H9 (cell line): ENCODE results near the gene ARHGEF17. TPM values are rescaled to one million over a fixed set of nuclear protein-coding genes. Genes with fewer than 3 reads are reported as not detected.

Experiments used
- DNase-seq: peaks from one replicate; pipeline ENCODE4 v3.0.0-alpha.2; 2017
- H2AFZ ChIP-seq: one replicate; pipeline ENCODE4 v1.6.1; 2013; ENCODE audit warnings: mild to moderate bottlenecking, low read length, control low read depth, moderate library complexity
- H2AK5ac ChIP-seq: 2 replicates; pipeline ENCODE4 v1.6.1; 2013; ENCODE audit warnings: low read length, control low read depth, mixed read lengths; ENCODE audit not compliant: insufficient read length
- H2BK120ac ChIP-seq: one replicate; pipeline ENCODE4 v1.6.1; 2013; ENCODE audit warnings: low read depth, mild to moderate bottlenecking, low read length, control low read depth, inconsistent platforms; ENCODE audit not compliant: poor library complexity, severe bottlenecking
- H2BK12ac ChIP-seq: 2 replicates; pipeline ENCODE4 v1.6.1; 2013; ENCODE audit warnings: low read length, control low read depth, mixed read lengths, low read depth; ENCODE audit not compliant: insufficient read length
- H2BK15ac ChIP-seq: 2 replicates; pipeline ENCODE4 v1.6.1; 2013; ENCODE audit warnings: low read depth, low read length, control low read depth
- H2BK20ac ChIP-seq: one replicate; pipeline ENCODE4 v1.6.1; 2013; ENCODE audit warnings: low read depth, mild to moderate bottlenecking, low read length, control low read depth, inconsistent platforms; ENCODE audit not compliant: poor library complexity, severe bottlenecking
- H2BK5ac ChIP-seq: 2 replicates; pipeline ENCODE4 v1.6.1; 2013; ENCODE audit warnings: low read length, control low read depth, mixed read lengths; ENCODE audit not compliant: insufficient read length
- H3K14ac ChIP-seq: 2 replicates; pipeline ENCODE4 v1.6.1; 2013; ENCODE audit warnings: low read length, control low read depth; ENCODE audit not compliant: insufficient read depth
- H3K18ac ChIP-seq: 2 replicates; pipeline ENCODE4 v1.6.1; 2013; ENCODE audit warnings: low read depth, mild to moderate bottlenecking, mixed read lengths, low read length, control low read depth; ENCODE audit not compliant: insufficient read length
- H3K23ac ChIP-seq: 2 replicates; pipeline ENCODE4 v1.6.1; 2013; ENCODE audit warnings: low read length, control low read depth, mixed read lengths, low read depth; ENCODE audit not compliant: insufficient read length
- H3K23me2 ChIP-seq: 2 replicates; pipeline ENCODE4 v1.6.1; 2013; ENCODE audit warnings: low read depth, mild to moderate bottlenecking, mixed read lengths, low read length, control low read depth; ENCODE audit not compliant: insufficient read length, poor library complexity, severe bottlenecking
- H3K27ac ChIP-seq: 2 replicates; pipeline ENCODE4 v1.5.1; 2013; ENCODE audit warnings: low read length, control low read depth, mixed read lengths, low read depth; ENCODE audit not compliant: insufficient read length
- H3K27me3 ChIP-seq: 2 replicates; pipeline ENCODE4 v1.6.1; 2013; ENCODE audit warnings: low read length, control low read depth, inconsistent platforms; ENCODE audit not compliant: insufficient read depth
- H3K4ac ChIP-seq: 2 replicates; pipeline ENCODE4 v1.6.1; 2013; ENCODE audit warnings: low read depth, mild to moderate bottlenecking, control low read depth, inconsistent platforms, low read length, moderate library complexity
- H3K4me1 ChIP-seq: 2 replicates; pipeline ENCODE4 v1.6.1; 2013; ENCODE audit warnings: low read length, control low read depth, inconsistent platforms; ENCODE audit not compliant: insufficient read depth
- H3K4me2 ChIP-seq: 2 replicates; pipeline ENCODE4 v1.6.1; 2013; ENCODE audit warnings: low read length, control low read depth, mixed read lengths; ENCODE audit not compliant: insufficient read length, insufficient read depth
- H3K56ac ChIP-seq: 2 replicates; pipeline ENCODE4 v1.6.1; 2013; ENCODE audit warnings: low read depth, mild to moderate bottlenecking, mixed read lengths, low read length, control low read depth; ENCODE audit not compliant: insufficient read length
- H3K79me1 ChIP-seq: 2 replicates; pipeline ENCODE4 v1.6.1; 2013; ENCODE audit warnings: low read depth, mild to moderate bottlenecking, moderate library complexity, low read length, control low read depth, inconsistent platforms; ENCODE audit not compliant: insufficient read depth, poor library complexity, severe bottlenecking
- H3K79me2 ChIP-seq: 2 replicates; pipeline ENCODE4 v1.6.1; 2013; ENCODE audit warnings: low read length, control low read depth, inconsistent platforms; ENCODE audit not compliant: insufficient read depth
- H3K9ac ChIP-seq: 2 replicates; pipeline ENCODE4 v1.6.1; 2013; ENCODE audit warnings: low read length, control low read depth, mixed read lengths; ENCODE audit not compliant: insufficient read length; ENCODE audit errors: extremely low read depth
- H3K9me3 ChIP-seq: one replicate; pipeline ENCODE4 v1.6.1; 2013; ENCODE audit warnings: low read depth, low read length, inconsistent platforms; ENCODE audit not compliant: control insufficient read depth
- H3T11ph ChIP-seq: one replicate; pipeline ENCODE4 v1.6.1; 2013; ENCODE audit warnings: mild to moderate bottlenecking, low read length, control low read depth, inconsistent platforms
- H4K20me1 ChIP-seq: one replicate; pipeline ENCODE4 v1.6.1; 2013; ENCODE audit not compliant: control insufficient read depth, insufficient read length, insufficient read depth
- H4K5ac ChIP-seq: 2 replicates; pipeline ENCODE4 v1.6.1; 2013; ENCODE audit warnings: low read depth, mild to moderate bottlenecking, mixed read lengths, low read length, control low read depth; ENCODE audit not compliant: insufficient read length
- H4K8ac ChIP-seq: replicated peaks from 2 replicates; pipeline ENCODE4 v1.6.1; 2013; ENCODE audit warnings: low read length, control low read depth, mixed read lengths, low read depth; ENCODE audit not compliant: insufficient read length
- H4K91ac ChIP-seq: 2 replicates; pipeline ENCODE4 v1.6.1; 2013; ENCODE audit warnings: low read depth, mild to moderate bottlenecking, moderate library complexity, mixed read lengths, low read length, control low read depth; ENCODE audit not compliant: insufficient read length
- H3K27ac Mint-ChIP-seq, 3 experiments: 2 replicates in 2 of 3; 3 replicates in 1 of 3; pipeline ENCODE4 v1.8.0; 2020 to 2021; ENCODE audit warnings: mixed read lengths in 3 of 3, mild to moderate bottlenecking in 1 of 3, moderate library complexity in 1 of 3
- H3K27me3 Mint-ChIP-seq: 2 replicates; pipeline ENCODE4 v1.8.0; 2021; ENCODE audit warnings: low read depth, mild to moderate bottlenecking, moderate library complexity, mixed read lengths
- H3K36me3 Mint-ChIP-seq, 3 experiments: 2 replicates in 2 of 3; 3 replicates in 1 of 3; pipeline ENCODE4 v1.8.0; 2020 to 2021; ENCODE audit warnings: low read depth in 3 of 3, mixed read lengths in 3 of 3; ENCODE audit not compliant: insufficient read depth in 1 of 3
- H3K4me1 Mint-ChIP-seq, 2 experiments: 2 replicates each; pipeline ENCODE4 v1.8.0; 2020; ENCODE audit warnings: mixed read lengths in 2 of 2
- H3K4me3 Mint-ChIP-seq, 2 experiments: 2 replicates in 1 of 2; 3 replicates in 1 of 2; pipeline ENCODE4 v1.8.0; 2020 to 2021; ENCODE audit warnings: mild to moderate bottlenecking in 2 of 2, mixed read lengths in 2 of 2, moderate library complexity in 1 of 2
- H3K9me3 Mint-ChIP-seq, 2 experiments: 2 replicates in 1 of 2; 3 replicates in 1 of 2; pipeline ENCODE4 v1.8.0; 2020; ENCODE audit warnings: mild to moderate bottlenecking in 2 of 2, mixed read lengths in 2 of 2, moderate library complexity in 1 of 2
- WGBS: extraction: QIAGEN DNeasy Blood & Tissue Kit; methylation state at CpG from one replicate; pipeline ENCODE4 v1.1.7; 2013; ENCODE audit warnings: missing lambda C conversion rate, low lambda C conversion rate, mixed read lengths; ENCODE audit not compliant: insufficient read length; ENCODE audit errors: extremely low coverage; 5-methylcytosine and 5-hydroxymethylcytosine counted together
- total RNA-seq: library from RNA; stranded (reverse); gene quantifications from 2 replicates; pipeline ENCODE4 v1.2.1, GENCODE V29; 2021
- TF ChIP-seq, protein P1 (sequence below): fragments of 200-600 bp; sonication (generic); conservative IDR thresholded peaks from 3 replicates; pipeline ENCODE4 v1.8.0; 2021; ENCODE audit warnings: antibody characterized with exemption, mild to moderate bottlenecking

Gene ARHGEF17
- total RNA-seq, 1 experiment from 2014 or later, result 7.4 TPM

DNA sequence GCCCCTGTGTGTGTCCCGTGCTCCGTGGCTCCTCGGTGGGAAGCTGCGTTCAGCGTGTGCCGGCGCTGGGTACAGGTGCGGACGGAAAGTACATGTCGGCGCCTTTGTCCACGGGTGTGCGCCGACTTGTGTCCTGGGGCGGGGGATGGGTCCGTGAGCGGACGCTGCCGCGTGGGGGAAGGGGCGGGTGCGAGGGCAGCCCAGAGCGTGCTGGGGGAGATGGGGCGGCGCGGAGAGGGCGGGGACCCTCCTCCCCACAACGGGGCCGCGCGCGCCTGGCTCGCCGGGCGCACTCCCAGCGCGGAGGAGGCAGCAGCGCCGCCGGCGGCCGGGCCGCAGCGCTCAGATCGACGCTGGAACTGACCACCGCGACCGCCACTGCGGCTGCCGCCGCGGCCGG, 34.6 kb downstream of the ARHGEF17 start:
- no peak overlapping the region for H3K23ac ChIP-seq
- no peak overlapping the region for H3K56ac ChIP-seq
- H3K14ac ChIP-seq, result no peak overlapping the region; the same call in 1 of the 2 replicates
- H2BK5ac ChIP-seq, result no peak overlapping the region
- no peak overlapping the region for H4K91ac ChIP-seq
- no peaks in the 10 kb centered on the region for H3K79me1 ChIP-seq
- no peak overlapping the region for H2BK120ac ChIP-seq
- no peak overlapping the region for H3K27ac ChIP-seq
- peak; percentile 45 for DNase-seq
- no peak overlapping the region for H2BK20ac ChIP-seq
- Mint-ChIP-seq H3K9me3 (no peaks in the 10 kb centered on the region), H3K27ac (no peak overlapping the region), H3K4me3 (peak overlapping the region; percentile 63 to 77), H3K36me3 (peaks cover 0 to 3% (median 2%) of the 10 kb centered on the region in 3 experiments; a peak in 4 of 7 replicates), H3K4me1 (peaks cover 21 to 31% of the 10 kb centered on the region in 2 experiments), H3K27me3 (peaks cover 59% of the 10 kb centered on the region)
- H3K4me2 ChIP-seq, result peak overlapping the region; percentile 44
- H3K79me2 ChIP-seq, result no peaks in the 10 kb centered on the region
- no peak overlapping the region for H2AFZ ChIP-seq
- H2BK15ac ChIP-seq, result no peak overlapping the region
- no peak overlapping the region for H3K4ac ChIP-seq
- H3K4me1 ChIP-seq, result no peaks in the 10 kb centered on the region
- peaks cover 3% of the 10 kb centered on the region for H3K23me2 ChIP-seq
- TF ChIP-seq, protein P1, sequence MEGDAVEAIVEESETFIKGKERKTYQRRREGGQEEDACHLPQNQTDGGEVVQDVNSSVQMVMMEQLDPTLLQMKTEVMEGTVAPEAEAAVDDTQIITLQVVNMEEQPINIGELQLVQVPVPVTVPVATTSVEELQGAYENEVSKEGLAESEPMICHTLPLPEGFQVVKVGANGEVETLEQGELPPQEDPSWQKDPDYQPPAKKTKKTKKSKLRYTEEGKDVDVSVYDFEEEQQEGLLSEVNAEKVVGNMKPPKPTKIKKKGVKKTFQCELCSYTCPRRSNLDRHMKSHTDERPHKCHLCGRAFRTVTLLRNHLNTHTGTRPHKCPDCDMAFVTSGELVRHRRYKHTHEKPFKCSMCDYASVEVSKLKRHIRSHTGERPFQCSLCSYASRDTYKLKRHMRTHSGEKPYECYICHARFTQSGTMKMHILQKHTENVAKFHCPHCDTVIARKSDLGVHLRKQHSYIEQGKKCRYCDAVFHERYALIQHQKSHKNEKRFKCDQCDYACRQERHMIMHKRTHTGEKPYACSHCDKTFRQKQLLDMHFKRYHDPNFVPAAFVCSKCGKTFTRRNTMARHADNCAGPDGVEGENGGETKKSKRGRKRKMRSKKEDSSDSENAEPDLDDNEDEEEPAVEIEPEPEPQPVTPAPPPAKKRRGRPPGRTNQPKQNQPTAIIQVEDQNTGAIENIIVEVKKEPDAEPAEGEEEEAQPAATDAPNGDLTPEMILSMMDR, result no peak; the same call in 2 of the 3 replicates
- peaks cover 9% of the 10 kb centered on the region; the same call in 1 of the 2 replicates for H3K27me3 ChIP-seq
- no peak overlapping the region for H2AK5ac ChIP-seq
- H3K9me3 ChIP-seq, result no peaks in the 10 kb centered on the region
- H3K18ac ChIP-seq, result no peak overlapping the region
- no peak overlapping the region for H4K5ac ChIP-seq
- no peak overlapping the region for H3T11ph ChIP-seq
- H2BK12ac ChIP-seq, result no peak overlapping the region
- H4K20me1 ChIP-seq, result peaks cover 2% of the 10 kb centered on the region
- H3K9ac ChIP-seq, result no peak overlapping the region
- no peak overlapping the region for H4K8ac ChIP-seq
- WGBS, result no CpG with 5 or more reads among the region's 54 CpGs
